ENCODE measurements around the gene RBM26. TPM values are rescaled to one million over a fixed set of nuclear protein-coding genes. Genes with fewer than 3 reads are reported as not detected.

Gene RBM26
- polyA plus RNA-seq, 3 donors: 3.5 to 25.3 (median 5.0) TPM

DNA sequence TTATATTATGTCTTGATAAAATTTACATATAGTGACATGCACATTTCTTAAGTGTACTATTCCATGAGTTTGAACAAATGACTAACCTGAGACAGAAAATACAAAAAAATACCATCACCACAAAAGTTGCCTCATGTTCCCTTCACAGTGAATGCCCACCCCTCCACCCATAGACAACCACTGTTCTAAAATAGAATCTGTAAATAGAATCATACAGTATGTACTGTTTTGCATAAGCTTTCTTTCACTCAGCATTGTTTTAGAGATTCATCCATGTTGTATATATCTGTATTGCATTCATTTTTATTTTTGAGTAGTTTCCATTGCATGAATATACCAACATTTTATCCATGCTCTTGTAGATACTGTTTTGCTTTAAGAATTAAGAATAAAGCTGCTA is 23.3 kb upstream of the RBM26 start:
- peaks cover 0 to 2% (median 2%) of the 10 kb centered on the region in 3 donors for H3K27me3 Mint-ChIP-seq (ENCODE audit: low read depth in 3 of 3)
- peaks cover 0 to 5% (median 0%) of the 10 kb centered on the region in 7 donors for H3K9me3 Mint-ChIP-seq
- TF ChIP-seq CTCF (IDR thresholded peaks at IDR 0.05): no peak
- no peaks in the 10 kb centered on the region for H4K20me1 ChIP-seq (ENCODE audit: insufficient read depth, low read length)
- H3K9ac ChIP-seq (ENCODE audit: insufficient read depth, low read length, poor library complexity, severe bottlenecking): no peak overlapping the region
- no peaks in the 10 kb centered on the region for H3K4me1 Mint-ChIP-seq
- H3K27ac Mint-ChIP-seq: no peak overlapping the region
- H3K79me2 ChIP-seq (ENCODE audit: insufficient read depth, low read length): no peaks in the 10 kb centered on the region
- no peak overlapping the region for H3K27ac ChIP-seq (ENCODE audit: low read depth in 1 of 2, low read length in 2 of 2)
- no peak overlapping the region for H3K4me3 ChIP-seq (replicated peaks in 1 of 3; ENCODE audit: low read depth in 2 of 3, low read length in 3 of 3)
- no peak overlapping the region for H3K4me2 ChIP-seq (replicated peaks; ENCODE audit: extremely low read depth, low read length, poor library complexity, severe bottlenecking)
- no peak for DNase-seq
- no peak overlapping the region for H2AFZ ChIP-seq (ENCODE audit: insufficient read depth, low read depth, low read length, poor library complexity, severe bottlenecking)
- no peak overlapping the region for H3K4me3 Mint-ChIP-seq
- H3K27me3 ChIP-seq (ENCODE audit: control insufficient read depth in 2 of 2, insufficient read depth in 2 of 2, low read length in 2 of 2): no peaks in the 10 kb centered on the region
- peaks cover 0 to 8% of the 10 kb centered on the region in 2 donors for H3K9me3 ChIP-seq (replicated peaks in 1 of 2; ENCODE audit: control insufficient read depth in 1 of 2, insufficient read depth in 1 of 2, low read length in 2 of 2)
- H3K36me3 Mint-ChIP-seq: no peaks in the 10 kb centered on the region
- no peaks in the 10 kb centered on the region for H3K36me3 ChIP-seq (replicated peaks in 1 of 2; ENCODE audit: control insufficient read depth in 1 of 2, insufficient read depth in 2 of 2, low read length in 2 of 2)
- intact Hi-C loops (cut with micrococcal nuclease): no loop called here
- H3K4me1 ChIP-seq (ENCODE audit: control insufficient read depth in 1 of 2, insufficient read depth in 2 of 2, low read length in 2 of 2): no peaks in the 10 kb centered on the region

- Mint-ChIP-seq H3K4me1 (no peaks in the 10 kb centered on the region), H3K36me3 (no peaks in the 10 kb centered on the region), H3K27me3 (ENCODE audit: low read depth in 3 of 3) (peaks cover 0 to 2% (median 0%) of the 10 kb centered on the region in 3 donors), H3K4me3 (no peak overlapping the region), H3K9me3 (peaks cover 0 to 4% (median 0%) of the 10 kb centered on the region in 7 donors), H3K27ac (no peak overlapping the region)
- no peak for TF ChIP-seq CTCF (IDR thresholded peaks at IDR 0.05)
- WGBS (ENCODE audit: insufficient coverage): no CpG with 5 or more reads among the region's 2 CpGs
- no peak overlapping the region for H2AFZ ChIP-seq (ENCODE audit: insufficient read depth, low read depth, low read length, poor library complexity, severe bottlenecking)
- H3K9me3 ChIP-seq (replicated peaks in 1 of 2; ENCODE audit: control insufficient read depth in 1 of 2, insufficient read depth in 1 of 2, low read length in 2 of 2): peaks cover 0 to 8% of the 10 kb centered on the region in 2 donors
- H3K36me3 ChIP-seq (replicated peaks in 1 of 2; ENCODE audit: control insufficient read depth in 1 of 2, insufficient read depth in 2 of 2, low read length in 2 of 2): no peaks in the 10 kb centered on the region
- intact Hi-C loops (cut with micrococcal nuclease): no loop called here
- H3K4me2 ChIP-seq (replicated peaks; ENCODE audit: extremely low read depth, low read length, poor library complexity, severe bottlenecking): no peak overlapping the region
- H3K9ac ChIP-seq (ENCODE audit: insufficient read depth, low read length, poor library complexity, severe bottlenecking): no peak overlapping the region
- H4K20me1 ChIP-seq (ENCODE audit: insufficient read depth, low read length): no peaks in the 10 kb centered on the region
- H3K27ac ChIP-seq (ENCODE audit: low read depth in 1 of 2, low read length in 2 of 2): no peak overlapping the region
- H3K4me3 ChIP-seq (replicated peaks in 1 of 3; ENCODE audit: low read depth in 2 of 3, low read length in 3 of 3): no peak overlapping the region
- no peak for DNase-seq
- no peaks in the 10 kb centered on the region for H3K27me3 ChIP-seq (ENCODE audit: control insufficient read depth in 2 of 2, insufficient read depth in 2 of 2, low read length in 2 of 2)
- no peaks in the 10 kb centered on the region for H3K4me1 ChIP-seq (ENCODE audit: control insufficient read depth in 1 of 2, insufficient read depth in 2 of 2, low read length in 2 of 2)
- H3K79me2 ChIP-seq (ENCODE audit: insufficient read depth, low read length): no peaks in the 10 kb centered on the region
Observed at GRCh38 chr13:79427883-79428282, 21.8 kb upstream of the RBM26 start.

Measured in CD14-positive monocyte (primary cell).